22Rv1 (cell line): Measurements from ENCODE around the gene HEATR3.

Experiments used
- CTCF ChIP-seq: fragments of 450-650 bp; IDR thresholded peaks from 2 replicates; pipeline ENCODE4 v1.5.1; 2017; ENCODE audit warnings: mild to moderate bottlenecking
- ZFX ChIP-seq: fragments of 450-650 bp; IDR thresholded peaks from 2 replicates; pipeline ENCODE4 v1.6.1; 2017; ENCODE audit warnings: antibody characterized with exemption, borderline replicate concordance

GRCh38 chr16:50017553-50017952, 48.2 kb upstream of the HEATR3 start:
- TF ChIP-seq CTCF (no peak), ZFX (no peak)
